HUES48 (cell line): Measurements from ENCODE around the gene TSGA10IP.

Experiments used
- H3K27ac ChIP-seq: one replicate; pipeline ENCODE4 v1.7.0; 2013; ENCODE audit warnings: low read depth, low read length, inconsistent platforms
- H3K27me3 ChIP-seq: 2 replicates; pipeline ENCODE4 v1.6.1; 2013; ENCODE audit warnings: mild to moderate bottlenecking, low read length; ENCODE audit not compliant: control insufficient read depth, insufficient read depth
- H3K36me3 ChIP-seq: 2 replicates; pipeline ENCODE4 v1.6.1; 2013; ENCODE audit warnings: low read length; ENCODE audit not compliant: control insufficient read depth, insufficient read depth
- H3K4me1 ChIP-seq: 2 replicates; pipeline ENCODE4 v1.6.1; 2013; ENCODE audit warnings: mild to moderate bottlenecking, low read length; ENCODE audit not compliant: control insufficient read depth, insufficient read depth
- H3K4me3 ChIP-seq: 2 replicates; pipeline ENCODE4 v1.5.1; 2013; ENCODE audit warnings: mild to moderate bottlenecking, low read depth, low read length
- H3K9ac ChIP-seq: 2 replicates; pipeline ENCODE4 v1.6.1; 2013; ENCODE audit warnings: mild to moderate bottlenecking, low read depth, low read length, moderate library complexity
- H3K9me3 ChIP-seq: 2 replicates; pipeline ENCODE4 v1.6.1; 2013; ENCODE audit warnings: low read length; ENCODE audit not compliant: control insufficient read depth, insufficient read depth

The TSGA10IP gene

GRCh38 chr11:65918211-65919140, 26.8 kb upstream of the TSGA10IP start, which contains the start of gene C11orf68:
Gene C11orf68 (minus strand): TSS chr11:65919062. CDS start chr11:65919031, 31 bp downstream.
- H3K4me3 ChIP-seq: peak within 1 kb of the TSS; percentile 88
- H3K36me3 ChIP-seq: peaks cover 21% of the 10 kb centered on the region
- peak within 1 kb of the TSS; percentile 91 for H3K27ac ChIP-seq
- peaks cover 13% of the 10 kb centered on the region; the same call in 1 of the 2 replicates for H3K4me1 ChIP-seq
- H3K27me3 ChIP-seq: no peaks in the 10 kb centered on the region
- H3K9me3 ChIP-seq: no peaks in the 10 kb centered on the region
- peak within 1 kb of the TSS; percentile 92 for H3K9ac ChIP-seq

DNA sequence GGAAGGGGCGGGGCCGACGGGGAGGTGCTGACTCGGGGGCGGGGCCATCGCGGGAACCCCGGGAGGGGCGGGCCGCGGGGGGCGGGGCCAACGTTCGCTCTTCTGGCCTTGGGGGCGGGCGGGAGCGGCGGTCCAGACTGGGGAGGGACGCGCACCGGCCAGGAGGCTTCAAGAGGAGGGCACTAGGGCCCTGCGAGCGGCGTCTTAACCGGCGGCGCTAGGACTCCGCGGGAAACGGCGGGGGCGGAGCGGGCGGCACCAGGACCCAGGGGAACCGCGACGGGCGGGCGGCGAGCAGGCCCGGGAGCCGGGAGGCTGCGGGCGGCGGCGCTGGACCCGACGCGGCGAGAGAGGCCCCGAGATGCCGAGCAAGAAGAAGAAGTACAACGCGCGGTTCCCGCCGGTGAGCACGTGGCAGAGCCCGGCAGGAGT, 26.1 kb upstream of the TSGA10IP start, which contains the start of gene DRAP1:
Gene DRAP1 (plus strand): TSS at position 286 of the 432 bp plus-strand sequence. CDS start 76 bp downstream, at position 362.
- no peaks in the 10 kb centered on the region for H3K9me3 ChIP-seq
- peak within 1 kb of the TSS; percentile 92 for H3K9ac ChIP-seq
- no peaks in the 10 kb centered on the region for H3K27me3 ChIP-seq
- peak within 1 kb of the TSS; percentile 91 for H3K27ac ChIP-seq
- H3K4me3 ChIP-seq: peak within 1 kb of the TSS; percentile 88
- peaks cover 22% of the 10 kb centered on the region for H3K36me3 ChIP-seq
- peaks cover 13% of the 10 kb centered on the region; the same call in 1 of the 2 replicates for H3K4me1 ChIP-seq

DNA sequence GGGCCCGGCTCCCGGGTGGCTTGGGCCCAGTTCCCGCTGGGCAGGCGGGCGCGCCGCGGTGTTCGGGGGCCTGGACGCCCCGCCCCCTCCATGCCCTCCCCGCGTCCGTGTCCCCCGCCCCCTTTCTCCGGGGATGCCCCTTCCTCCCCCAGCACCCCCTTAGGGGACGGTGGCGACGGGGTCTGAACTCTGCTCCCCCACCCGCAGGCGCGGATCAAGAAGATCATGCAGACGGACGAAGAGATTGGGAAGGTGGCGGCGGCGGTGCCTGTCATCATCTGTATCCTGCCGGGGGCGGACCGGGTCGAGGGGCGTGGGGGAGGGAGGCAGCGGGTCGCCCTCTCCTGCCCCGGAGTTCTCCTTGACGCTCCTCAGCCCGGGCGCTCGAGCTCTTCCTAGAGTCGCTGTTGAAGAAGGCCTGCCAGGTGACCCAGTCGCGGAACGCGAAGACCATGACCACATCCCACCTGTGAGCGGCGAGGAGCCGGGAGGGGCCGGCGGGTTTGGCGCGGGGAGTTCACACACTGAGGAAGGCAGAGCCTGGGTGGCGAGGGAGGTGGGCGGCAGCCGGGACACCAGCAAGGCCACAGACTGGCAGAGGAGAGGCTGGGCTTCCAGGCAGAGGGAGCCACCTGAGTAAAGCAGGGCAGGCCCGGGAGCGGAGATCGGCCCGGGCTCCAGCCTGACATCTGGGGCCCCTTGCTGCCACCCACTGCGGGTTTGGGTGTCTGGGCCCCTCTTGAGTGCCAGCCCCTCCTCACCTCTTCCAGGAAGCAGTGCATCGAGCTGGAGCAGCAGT, 25.5 kb upstream of the TSGA10IP start:
- peak overlapping the region; percentile 82 for H3K4me3 ChIP-seq
- H3K36me3 ChIP-seq: peaks cover 22% of the 10 kb centered on the region
- H3K4me1 ChIP-seq: peaks cover 13% of the 10 kb centered on the region; the same call in 1 of the 2 replicates
- H3K9me3 ChIP-seq: no peaks in the 10 kb centered on the region
- H3K9ac ChIP-seq: no peak overlapping the region
- H3K27ac ChIP-seq: peak overlapping the region; percentile 61
- no peaks in the 10 kb centered on the region for H3K27me3 ChIP-seq

GRCh38 chr11:65920372-65920802, 24.9 kb upstream of the TSGA10IP start:
- H3K4me3 ChIP-seq: peak overlapping the region; percentile 82
- H3K9me3 ChIP-seq: no peaks in the 10 kb centered on the region
- no peak overlapping the region for H3K9ac ChIP-seq
- H3K4me1 ChIP-seq: peaks cover 13% of the 10 kb centered on the region; the same call in 1 of the 2 replicates
- H3K27me3 ChIP-seq: no peaks in the 10 kb centered on the region
- H3K27ac ChIP-seq: no peak overlapping the region
- H3K36me3 ChIP-seq: peaks cover 22% of the 10 kb centered on the region

- Histone ChIP-seq H3K36me3 (peaks cover 22% of the 10 kb centered on the region), H3K4me3 (no peak overlapping the region), H3K27ac (no peak overlapping the region), H3K27me3 (no peaks in the 10 kb centered on the region), H3K9ac (no peak overlapping the region), H3K4me1 (0 out of 2 replicates have a peak, but pooled peaks cover 8% of the 10 kb centered on the region), H3K9me3 (no peaks in the 10 kb centered on the region)
These were observed 24.2 kb upstream of the TSGA10IP start for GRCh38 chr11:65921033-65921555.

- H3K4me1 ChIP-seq: 0 out of 2 replicates have a peak, but pooled peaks cover 6% of the 10 kb centered on the region
- H3K36me3 ChIP-seq: peaks cover 22% of the 10 kb centered on the region
- no peak overlapping the region for H3K27ac ChIP-seq
- H3K27me3 ChIP-seq: no peaks in the 10 kb centered on the region
- no peak overlapping the region for H3K9ac ChIP-seq
- no peak overlapping the region for H3K4me3 ChIP-seq
- no peaks in the 10 kb centered on the region for H3K9me3 ChIP-seq
These were observed 23.4 kb upstream of the TSGA10IP start for GRCh38 chr11:65921876-65922275.

DNA sequence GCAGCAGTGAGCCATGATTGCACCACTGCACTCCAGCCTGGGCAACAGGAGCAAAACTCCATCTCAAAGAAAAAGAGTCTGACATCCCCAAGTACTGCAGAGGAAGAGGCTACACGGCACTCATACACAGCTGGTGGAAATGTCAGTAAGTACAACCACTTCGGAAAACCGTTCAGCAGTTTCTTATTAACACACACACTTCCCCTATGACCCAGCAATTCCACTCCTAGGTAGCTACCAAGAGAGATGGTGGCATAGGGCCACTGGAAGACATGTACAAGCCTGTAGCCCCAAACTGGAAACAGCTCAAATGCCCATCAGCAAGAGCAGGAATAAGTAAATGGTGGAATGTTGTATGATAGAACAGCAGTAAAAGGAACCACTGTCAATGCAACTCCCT, 22.7 kb upstream of the TSGA10IP start:
- Histone ChIP-seq H3K9me3 (no peaks in the 10 kb centered on the region), H3K4me3 (no peak overlapping the region), H3K4me1 (peaks cover 6% of the 10 kb centered on the region; the same call in 1 of the 2 replicates), H3K9ac (no peak overlapping the region), H3K36me3 (peaks cover 19% of the 10 kb centered on the region), H3K27ac (no peak overlapping the region), H3K27me3 (no peaks in the 10 kb centered on the region)

DNA sequence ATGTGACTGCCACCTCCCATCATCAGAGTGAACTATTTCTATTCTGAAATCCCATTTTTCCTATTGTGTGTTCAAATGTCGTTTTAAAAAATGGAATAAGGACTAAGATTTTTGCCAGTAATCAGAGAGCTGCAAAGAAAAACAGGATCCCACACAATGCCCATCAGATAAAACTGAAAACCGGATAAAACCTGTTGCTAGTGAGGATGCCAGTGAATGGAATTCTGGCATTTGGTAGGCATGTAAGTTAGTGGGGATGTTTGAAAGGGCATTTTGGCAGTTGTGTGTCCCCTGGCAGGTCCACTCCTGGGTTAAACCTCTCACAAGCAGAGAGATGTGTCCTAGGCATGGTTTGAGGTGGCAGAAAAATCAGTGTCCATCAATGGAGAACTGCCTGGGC, 19.9 kb upstream of the TSGA10IP start:
- Histone ChIP-seq H3K4me3 (no peak overlapping the region), H3K9ac (no peak overlapping the region), H3K4me1 (peaks cover 8% of the 10 kb centered on the region), H3K36me3 (peaks cover 19% of the 10 kb centered on the region), H3K27ac (no peak overlapping the region), H3K27me3 (no peaks in the 10 kb centered on the region), H3K9me3 (no peaks in the 10 kb centered on the region)

- no peaks in the 10 kb centered on the region for H3K27me3 ChIP-seq
- peak overlapping the region; percentile 35 for H3K27ac ChIP-seq
- 0 out of 2 replicates have a peak, but pooled peaks cover 3% of the 10 kb centered on the region for H3K36me3 ChIP-seq
- H3K9me3 ChIP-seq: no peaks in the 10 kb centered on the region
- H3K4me3 ChIP-seq: no peak overlapping the region
- H3K9ac ChIP-seq: peak overlapping the region; percentile 16
- H3K4me1 ChIP-seq: peaks cover 8% of the 10 kb centered on the region
These were observed 17.3 kb upstream of the TSGA10IP start for GRCh38 chr11:65927904-65928397.

- no peaks in the 10 kb centered on the region for H3K36me3 ChIP-seq
- no peak overlapping the region for H3K4me3 ChIP-seq
- no peak overlapping the region for H3K27ac ChIP-seq
- peaks cover 8% of the 10 kb centered on the region for H3K4me1 ChIP-seq
- no peaks in the 10 kb centered on the region for H3K9me3 ChIP-seq
- H3K9ac ChIP-seq: no peak overlapping the region
- H3K27me3 ChIP-seq: no peaks in the 10 kb centered on the region
These were observed 16.6 kb upstream of the TSGA10IP start for GRCh38 chr11:65928667-65929066.
